GM11168 (cell line): ENCODE data around the gene RBBP8.

Experiments used
- in situ Hi-C: fragments of 300-500 bp; cut with MboI; formaldehyde crosslinking; loops from one replicate; pipeline ENCODE4 v1.12.0; 2022; ENCODE audit warnings: low sequenced_read_pairs; ENCODE audit not compliant: unreplicated experiment

The RBBP8 gene

DNA sequence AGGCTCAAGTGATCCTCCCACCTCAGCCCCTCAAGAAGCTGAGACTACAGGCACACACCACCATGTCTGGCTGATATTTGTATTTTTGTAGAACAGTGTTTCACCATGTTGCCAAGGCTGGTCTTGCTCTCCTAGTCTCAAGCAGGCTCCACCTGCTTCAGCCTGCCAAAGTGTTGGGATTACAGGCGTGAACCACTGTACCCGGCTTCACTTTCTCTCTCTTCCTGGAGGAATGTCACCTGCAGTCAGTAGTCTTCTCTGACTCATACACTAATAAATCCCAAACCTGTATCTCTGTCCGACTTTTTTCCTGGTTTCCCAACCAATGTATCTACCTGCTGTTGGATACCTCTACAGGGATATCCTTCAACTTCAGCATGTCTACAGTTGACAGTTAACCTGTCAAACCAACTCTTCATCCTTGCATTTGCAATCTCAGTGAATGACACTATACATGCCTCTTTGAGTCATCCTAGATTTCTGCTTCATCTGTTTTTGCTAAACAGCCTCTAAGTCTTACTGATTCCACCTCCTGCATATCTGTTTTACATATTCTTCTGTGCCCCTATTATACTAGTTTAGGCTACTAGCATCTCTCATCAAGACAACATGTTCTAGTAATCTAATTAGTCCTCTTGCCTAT, 54.5 kb downstream of the RBBP8 start:
- in situ Hi-C loops, result no loop called here

DNA sequence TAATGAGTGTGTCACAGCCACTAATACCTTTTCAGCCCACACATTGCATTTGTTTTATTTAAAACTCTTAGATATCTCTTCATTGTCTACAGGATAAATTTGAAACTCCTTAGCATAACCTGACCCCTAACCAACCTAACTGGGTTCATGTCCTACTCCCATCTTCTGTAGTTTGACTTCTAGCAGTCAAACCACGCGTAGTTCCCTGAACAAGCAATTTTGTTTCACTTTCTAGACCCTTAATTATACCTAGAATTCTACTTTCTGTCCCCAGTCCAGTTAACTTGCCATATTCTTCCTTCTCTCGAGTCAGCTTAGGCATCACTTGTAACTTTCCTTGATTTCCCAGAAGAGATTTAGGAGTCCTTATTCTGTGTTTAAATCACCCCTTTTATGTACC, 55.1 kb downstream of the RBBP8 start:
- in situ Hi-C loops, result no loop called here

- in situ Hi-C loops, result no loop called here
Observed at GRCh38 chr18:22998344-22998743, 65.2 kb downstream of the RBBP8 start.

- in situ Hi-C loops, result no loop called here
Observed at GRCh38 chr18:22999212-22999611, 66.1 kb downstream of the RBBP8 start.

DNA sequence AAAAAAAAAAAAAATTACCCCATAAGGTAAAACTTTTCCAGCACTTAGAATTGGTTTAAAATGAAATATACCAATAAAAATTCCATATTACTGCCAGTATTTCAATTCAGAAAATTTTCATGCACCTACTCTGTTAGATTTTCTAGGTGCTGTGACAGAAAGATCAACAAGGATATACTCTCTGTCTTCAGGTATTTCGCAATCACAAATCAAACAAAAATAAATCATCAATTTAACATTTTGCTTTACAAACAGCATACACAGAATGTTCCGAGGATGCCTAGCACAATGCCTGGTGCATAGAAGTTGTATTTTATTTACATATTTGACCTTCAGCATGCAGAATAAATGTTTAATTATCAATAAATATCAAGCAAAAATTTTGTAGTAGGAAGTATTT, 66.5 kb downstream of the RBBP8 start:
- in situ Hi-C loops, result no loop called here

DNA sequence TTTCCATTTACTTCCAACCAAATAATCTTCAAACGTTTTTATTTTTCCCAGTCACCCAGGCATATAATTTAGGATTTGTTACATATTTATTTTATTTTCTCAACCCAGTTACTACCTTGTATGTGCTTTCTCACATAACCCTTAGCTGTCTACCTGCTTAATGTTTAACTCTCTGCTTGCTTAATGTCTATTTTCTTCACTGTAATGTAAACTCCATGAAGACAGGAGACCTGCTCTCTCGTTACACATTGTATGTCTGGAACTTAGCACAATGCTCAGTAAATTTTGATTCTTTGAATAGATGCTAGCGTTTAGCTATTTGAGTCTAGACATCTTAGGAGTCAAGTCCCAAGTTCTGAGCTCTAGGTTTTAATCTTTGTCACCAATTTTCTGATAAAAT, 70.2 kb downstream of the RBBP8 start:
- in situ Hi-C loops, result no loop called here

- in situ Hi-C loops, result no loop called here
Observed at GRCh38 chr18:23012249-23012648, 79.1 kb downstream of the RBBP8 start.

DNA sequence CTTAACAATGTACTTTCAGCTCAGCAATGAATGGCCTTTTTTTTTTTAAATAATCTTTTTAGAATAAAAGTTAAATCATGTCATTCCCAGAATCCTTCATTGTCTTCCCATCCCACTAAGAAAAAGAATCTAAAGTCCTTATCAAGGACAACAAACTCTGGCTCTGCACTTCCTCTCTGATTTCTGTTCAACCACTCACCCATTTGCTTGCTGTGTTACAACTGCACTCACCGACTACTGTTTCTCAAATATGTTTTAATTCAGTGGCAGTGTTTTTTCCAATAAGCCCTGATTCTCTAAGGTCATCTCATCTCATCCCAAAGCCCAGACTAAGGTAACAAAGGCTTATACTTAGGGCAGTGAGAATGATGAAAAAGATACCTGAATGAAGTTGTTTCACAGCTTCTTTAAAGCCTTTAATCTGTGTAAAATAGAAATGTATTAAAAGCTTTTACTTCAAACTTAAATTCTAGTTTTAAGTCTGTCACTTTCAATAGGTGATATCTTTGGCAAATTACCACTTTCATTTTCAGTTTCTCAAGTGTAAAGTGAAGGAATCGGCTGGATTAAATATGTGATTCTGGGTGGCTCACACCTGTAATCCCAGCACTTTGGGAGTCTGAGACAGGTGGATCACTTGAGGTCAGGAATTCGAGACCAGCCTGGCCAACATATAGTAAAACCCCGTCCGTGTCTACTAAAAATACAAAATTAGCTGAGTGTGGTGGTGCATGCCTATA, 87.6 kb downstream of the RBBP8 start:
- in situ Hi-C loops, result no loop called here

DNA sequence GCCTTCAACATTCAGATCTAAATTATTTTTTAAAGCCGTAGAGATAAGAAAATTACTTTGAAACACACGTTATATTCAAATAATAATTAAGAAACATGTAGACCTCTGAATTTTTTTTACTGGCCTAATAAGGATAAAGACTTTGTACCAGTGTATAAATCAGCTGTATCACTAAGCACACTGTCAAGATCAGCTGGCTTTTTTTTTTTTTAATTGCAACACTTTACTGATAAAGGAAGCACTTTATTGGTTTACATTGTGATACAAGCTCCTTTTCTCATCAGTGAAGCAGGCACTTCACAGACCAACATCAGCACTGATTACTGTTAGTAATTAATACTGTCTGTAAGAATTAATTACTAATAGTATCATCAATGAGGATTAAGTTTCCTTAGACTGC, 88.5 kb downstream of the RBBP8 start:
- in situ Hi-C loops, result no loop called here

DNA sequence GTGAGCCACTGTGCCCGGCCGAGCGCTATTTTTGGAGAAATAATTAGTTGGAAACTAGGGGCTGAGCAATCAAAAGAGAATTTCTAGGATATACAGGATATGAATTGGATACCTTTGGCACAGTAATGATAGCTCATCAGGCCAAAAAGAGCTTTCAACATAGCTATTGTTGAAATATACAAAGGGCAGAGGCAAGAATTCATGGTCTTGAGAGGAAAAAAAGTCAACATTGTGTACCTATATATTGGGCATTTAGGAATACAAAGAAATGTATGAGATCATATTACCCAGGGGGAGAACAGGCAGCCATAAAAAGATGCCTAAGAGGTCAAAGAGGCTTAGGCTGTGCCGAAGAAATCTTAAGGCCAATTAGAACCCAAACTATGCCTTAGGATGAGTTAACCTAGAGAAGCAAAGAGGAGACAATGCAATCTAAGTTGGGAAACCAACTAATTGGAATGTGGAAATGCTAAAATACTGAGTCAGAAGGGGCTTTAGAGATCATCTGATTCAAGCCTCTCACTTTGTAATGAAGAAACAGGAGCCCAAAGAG, 99.0 kb downstream of the RBBP8 start:
- in situ Hi-C loops, result no loop called here

GRCh38 chr18:23033056-23033455, 99.9 kb downstream of the RBBP8 start:
- in situ Hi-C loops, result no loop called here

GRCh38 chr18:23036660-23037201, 103.6 kb downstream of the RBBP8 start:
- in situ Hi-C loops, result no loop called here

- in situ Hi-C loops, result no loop called here
Observed at GRCh38 chr18:23037646-23038045, 104.5 kb downstream of the RBBP8 start.

GRCh38 chr18:23038712-23039111, 105.6 kb downstream of the RBBP8 start:
- in situ Hi-C loops, result no loop called here

- in situ Hi-C loops, result no loop called here
Observed at GRCh38 chr18:23042133-23042532, 109.0 kb downstream of the RBBP8 start.

DNA sequence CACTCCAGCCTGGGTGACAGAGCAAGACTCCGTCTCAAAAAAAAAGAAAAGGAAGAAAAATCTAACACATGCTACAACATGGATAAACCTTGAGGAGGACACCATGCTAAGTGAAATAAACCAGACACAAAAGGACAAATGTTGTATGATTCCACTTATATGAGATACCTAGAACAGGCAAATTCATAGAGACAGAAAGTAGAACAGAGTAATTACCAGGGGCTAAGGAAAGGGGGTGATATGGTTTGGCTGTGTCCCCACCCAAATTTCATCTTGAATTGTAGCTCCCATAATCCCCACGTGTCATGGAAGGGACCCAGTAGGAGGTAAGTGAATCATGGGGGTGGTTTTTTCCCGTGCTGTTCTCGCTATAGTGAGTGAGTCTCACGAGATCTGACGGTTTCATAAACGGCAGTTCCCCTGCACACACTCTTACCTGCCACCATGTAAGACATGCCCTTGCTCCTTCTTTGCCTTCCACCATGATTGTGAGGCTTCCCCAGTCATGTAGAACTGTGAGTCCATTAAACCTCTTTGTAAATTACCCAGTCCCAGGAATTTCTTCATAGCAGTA, 110.8 kb downstream of the RBBP8 start:
- in situ Hi-C loops, result no loop called here

DNA sequence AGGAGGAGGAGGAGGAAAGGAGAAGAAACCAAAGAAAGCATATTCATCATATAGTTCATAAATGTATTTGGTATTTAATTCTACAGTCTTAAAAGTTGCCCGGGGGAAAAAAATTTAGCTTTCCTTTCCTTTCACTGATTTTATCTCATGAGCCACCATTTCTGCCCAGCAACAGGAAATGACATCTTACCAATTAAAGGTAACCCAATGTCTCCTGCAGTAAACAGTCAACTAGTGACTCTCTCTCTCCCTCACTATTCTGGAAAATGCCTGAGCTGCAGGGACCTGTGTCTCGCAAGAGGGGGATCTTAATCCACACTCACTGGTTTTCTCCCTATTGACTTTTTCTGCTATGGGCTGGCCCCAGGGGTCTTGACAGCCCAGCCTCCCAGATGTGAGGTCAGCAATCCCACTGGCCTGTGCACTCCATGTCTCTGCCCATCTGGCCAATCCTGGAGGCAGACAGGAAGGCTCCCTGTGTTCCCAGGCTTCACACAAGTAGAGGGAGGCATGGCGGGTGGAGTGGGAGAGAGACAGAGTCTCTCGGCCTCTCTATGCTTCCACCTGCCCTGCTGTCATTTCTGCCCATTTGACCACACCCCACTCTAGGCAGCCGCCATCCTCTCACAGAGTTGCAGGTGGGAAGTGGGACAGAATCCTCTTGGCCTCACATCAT, 116.7 kb downstream of the RBBP8 start:
- in situ Hi-C loops, result no loop called here

- in situ Hi-C loops, result no loop called here
Observed at GRCh38 chr18:23053776-23054457, 120.8 kb downstream of the RBBP8 start.

DNA sequence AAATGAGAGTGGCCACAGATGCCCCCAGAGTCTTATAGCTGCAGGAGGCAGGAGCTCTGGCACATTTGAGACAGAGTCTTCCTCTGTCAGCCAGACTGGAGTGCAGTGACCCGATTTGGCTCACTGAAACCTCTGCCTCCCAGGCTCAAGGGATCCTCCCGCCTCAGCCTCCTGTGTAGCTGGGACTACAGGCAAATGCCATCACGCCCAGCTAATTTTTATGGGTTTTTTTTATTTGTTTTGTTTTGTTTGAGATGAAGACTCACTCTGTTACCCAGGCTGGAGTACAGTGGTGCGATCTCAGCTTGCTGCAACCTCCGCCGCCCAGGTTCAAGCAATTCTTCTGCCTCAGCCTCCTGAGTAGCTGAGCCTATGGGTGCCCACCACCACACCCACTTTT, 121.4 kb downstream of the RBBP8 start:
- in situ Hi-C loops, result no loop called here

- in situ Hi-C loops, result no loop called here
Observed at GRCh38 chr18:23056315-23056714, 123.2 kb downstream of the RBBP8 start.
